Ishikawa (cell line): Measurements from ENCODE around the gene RCE1.

Source experiments
- CEBPB ChIP-seq: IDR thresholded peaks from 2 replicates; pipeline ENCODE4 v1.6.1; 2012
- CREB1 ChIP-seq: IDR thresholded peaks from 2 replicates; pipeline ENCODE4 v1.6.1; 2012; ENCODE audit warnings: low read depth
- EGR1 ChIP-seq: IDR thresholded peaks from 2 replicates; pipeline ENCODE4 v1.6.1; 2012
- EP300 ChIP-seq: IDR thresholded peaks from 2 replicates; pipeline ENCODE4 v1.6.1; 2012; ENCODE audit warnings: borderline replicate concordance
- FOXM1 ChIP-seq: IDR thresholded peaks from 2 replicates; pipeline ENCODE4 v1.6.1; 2012; ENCODE audit warnings: low read depth, borderline replicate concordance
- NFIC ChIP-seq: IDR thresholded peaks from 2 replicates; pipeline ENCODE4 v1.6.1; 2012
- RAD21 ChIP-seq: IDR thresholded peaks from 2 replicates; pipeline ENCODE4 v1.6.1; 2012; ENCODE audit warnings: low read depth
- TAF1 ChIP-seq: IDR thresholded peaks from 2 replicates; pipeline ENCODE4 v1.6.1; 2012; ENCODE audit warnings: low read depth, mild to moderate bottlenecking
- TCF12 ChIP-seq: IDR thresholded peaks from 2 replicates; pipeline ENCODE4 v1.6.1; 2012; ENCODE audit warnings: low read depth
- TEAD4 ChIP-seq: IDR thresholded peaks from 2 replicates; pipeline ENCODE4 v1.6.1; 2012
- USF1 ChIP-seq: IDR thresholded peaks from 2 replicates; pipeline ENCODE4 v1.6.1; 2012
- YY1 ChIP-seq: IDR thresholded peaks from 2 replicates; pipeline ENCODE4 v1.6.1; 2012; ENCODE audit warnings: low read depth
- ZBTB7A ChIP-seq: IDR thresholded peaks from 2 replicates; pipeline ENCODE4 v1.6.1; 2012; ENCODE audit warnings: low read depth
- TF ChIP-seq, protein P1 (sequence below): IDR thresholded peaks from 2 replicates; pipeline ENCODE4 v1.6.1; 2012; ENCODE audit warnings: low read depth, mild to moderate bottlenecking
- TF ChIP-seq, protein P2 (sequence below): IDR thresholded peaks from 2 replicates; pipeline ENCODE4 v1.6.1; 2012

The RCE1 gene

DNA sequence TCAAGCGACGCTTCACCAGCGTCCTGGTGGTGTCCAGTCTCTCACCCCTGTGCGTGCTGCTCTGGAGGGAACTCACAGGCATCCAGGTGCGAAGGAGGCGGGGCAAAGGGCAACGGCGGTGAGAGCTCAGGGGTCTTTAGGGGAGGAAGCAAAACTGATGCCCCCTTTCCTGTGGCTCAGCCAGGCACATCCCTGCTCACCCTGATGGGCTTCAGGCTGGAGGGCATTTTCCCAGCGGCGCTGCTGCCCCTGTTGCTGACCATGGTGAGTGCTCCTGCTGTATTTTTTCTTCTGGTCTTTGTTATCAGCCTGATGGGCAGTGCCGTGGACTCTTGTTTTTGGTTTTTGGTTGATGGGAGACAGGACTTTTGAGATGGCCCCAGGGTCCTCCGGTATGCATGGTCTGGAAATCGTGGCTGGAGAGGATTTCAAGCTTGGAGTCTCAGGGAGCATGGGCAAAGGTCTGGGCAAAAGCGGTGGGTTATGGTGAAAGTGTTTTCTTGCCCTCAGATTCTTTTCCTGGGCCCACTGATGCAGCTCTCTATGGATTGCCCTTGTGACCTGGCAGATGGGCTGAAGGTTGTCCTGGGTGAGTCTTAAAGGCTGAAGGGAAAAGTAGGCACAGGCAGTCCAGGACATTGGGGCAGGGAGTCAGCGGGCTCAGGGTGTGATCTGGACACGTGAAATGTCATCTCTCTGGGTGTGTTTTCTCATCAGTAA is 695 bp downstream of the RCE1 start:
- TF ChIP-seq ZBTB7A (no peak), RAD21 (no peak), USF1 (no peak), NFIC (no peak), TEAD4 (no peak), YY1 (no peak), CEBPB (no peak)

DNA sequence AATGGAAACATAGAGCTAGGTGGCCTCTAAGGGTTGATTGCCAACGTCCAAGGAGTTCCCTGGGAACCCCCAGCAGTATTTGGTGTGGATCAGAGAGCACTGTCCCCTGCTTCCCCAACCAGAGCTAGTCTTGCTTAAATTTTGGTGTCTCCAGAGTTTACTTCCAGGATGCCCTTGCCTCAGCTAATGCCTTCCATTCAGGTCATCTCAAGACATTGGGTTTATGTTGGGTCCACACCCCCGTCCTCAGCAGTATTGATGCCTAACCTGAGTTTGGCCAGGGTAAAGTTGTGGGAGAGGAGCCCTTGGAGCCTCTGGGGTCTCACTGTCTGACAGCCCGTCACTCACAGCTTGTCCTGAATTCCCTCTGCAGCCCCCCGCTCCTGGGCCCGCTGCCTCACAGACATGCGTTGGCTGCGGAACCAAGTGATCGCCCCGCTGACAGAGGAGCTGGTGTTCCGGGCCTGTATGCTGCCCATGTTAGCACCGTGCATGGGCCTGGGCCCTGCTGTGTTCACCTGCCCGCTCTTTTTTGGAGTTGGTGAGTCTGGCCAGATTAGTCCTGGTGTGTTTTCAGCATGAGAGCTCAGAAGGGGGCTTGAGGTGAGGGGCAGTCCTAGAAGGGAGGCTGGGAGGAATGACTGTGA is 1.4 kb downstream of the RCE1 start:
- TF ChIP-seq TCF12: no peak
- TF ChIP-seq EGR1: no peak
- TF ChIP-seq TAF1: no peak
- TF ChIP-seq CEBPB: no peak
- no peak for TF ChIP-seq ZBTB7A
- TF ChIP-seq NFIC: no peak
- TF ChIP-seq YY1: no peak
- TF ChIP-seq, protein P1, sequence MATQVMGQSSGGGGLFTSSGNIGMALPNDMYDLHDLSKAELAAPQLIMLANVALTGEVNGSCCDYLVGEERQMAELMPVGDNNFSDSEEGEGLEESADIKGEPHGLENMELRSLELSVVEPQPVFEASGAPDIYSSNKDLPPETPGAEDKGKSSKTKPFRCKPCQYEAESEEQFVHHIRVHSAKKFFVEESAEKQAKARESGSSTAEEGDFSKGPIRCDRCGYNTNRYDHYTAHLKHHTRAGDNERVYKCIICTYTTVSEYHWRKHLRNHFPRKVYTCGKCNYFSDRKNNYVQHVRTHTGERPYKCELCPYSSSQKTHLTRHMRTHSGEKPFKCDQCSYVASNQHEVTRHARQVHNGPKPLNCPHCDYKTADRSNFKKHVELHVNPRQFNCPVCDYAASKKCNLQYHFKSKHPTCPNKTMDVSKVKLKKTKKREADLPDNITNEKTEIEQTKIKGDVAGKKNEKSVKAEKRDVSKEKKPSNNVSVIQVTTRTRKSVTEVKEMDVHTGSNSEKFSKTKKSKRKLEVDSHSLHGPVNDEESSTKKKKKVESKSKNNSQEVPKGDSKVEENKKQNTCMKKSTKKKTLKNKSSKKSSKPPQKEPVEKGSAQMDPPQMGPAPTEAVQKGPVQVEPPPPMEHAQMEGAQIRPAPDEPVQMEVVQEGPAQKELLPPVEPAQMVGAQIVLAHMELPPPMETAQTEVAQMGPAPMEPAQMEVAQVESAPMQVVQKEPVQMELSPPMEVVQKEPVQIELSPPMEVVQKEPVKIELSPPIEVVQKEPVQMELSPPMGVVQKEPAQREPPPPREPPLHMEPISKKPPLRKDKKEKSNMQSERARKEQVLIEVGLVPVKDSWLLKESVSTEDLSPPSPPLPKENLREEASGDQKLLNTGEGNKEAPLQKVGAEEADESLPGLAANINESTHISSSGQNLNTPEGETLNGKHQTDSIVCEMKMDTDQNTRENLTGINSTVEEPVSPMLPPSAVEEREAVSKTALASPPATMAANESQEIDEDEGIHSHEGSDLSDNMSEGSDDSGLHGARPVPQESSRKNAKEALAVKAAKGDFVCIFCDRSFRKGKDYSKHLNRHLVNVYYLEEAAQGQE: no peak
- TF ChIP-seq FOXM1: no peak
- TF ChIP-seq RAD21: no peak
- no peak for TF ChIP-seq TEAD4
- TF ChIP-seq, protein P2, sequence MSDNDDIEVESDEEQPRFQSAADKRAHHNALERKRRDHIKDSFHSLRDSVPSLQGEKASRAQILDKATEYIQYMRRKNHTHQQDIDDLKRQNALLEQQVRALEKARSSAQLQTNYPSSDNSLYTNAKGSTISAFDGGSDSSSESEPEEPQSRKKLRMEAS: no peak
- no peak for TF ChIP-seq USF1
- TF ChIP-seq CREB1: no peak

- TF ChIP-seq RAD21 (no peak), CEBPB (no peak), USF1 (no peak), TAF1 (no peak), CREB1 (no peak), EGR1 (no peak), EP300 (no peak), NFIC (no peak), TCF12 (no peak), YY1 (no peak), TEAD4 (no peak)
- TF ChIP-seq, protein P1: no peak
Observed at GRCh38 chr11:66845143-66845875, 2.1 kb downstream of the RCE1 start.

DNA sequence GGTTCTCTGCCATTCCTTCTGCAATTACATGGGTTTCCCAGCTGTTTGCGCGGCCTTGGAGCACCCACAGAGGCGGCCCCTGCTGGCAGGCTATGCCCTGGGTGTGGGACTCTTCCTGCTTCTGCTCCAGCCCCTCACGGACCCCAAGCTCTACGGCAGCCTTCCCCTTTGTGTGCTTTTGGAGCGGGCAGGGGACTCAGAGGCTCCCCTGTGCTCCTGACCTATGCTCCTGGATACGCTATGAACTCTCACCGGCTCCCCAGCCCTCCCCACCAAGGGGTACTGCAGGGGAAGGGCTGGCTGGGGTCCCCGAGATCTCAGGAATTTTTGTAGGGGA is 2.6 kb downstream of the RCE1 start:
- TF ChIP-seq TEAD4: no peak
- TF ChIP-seq CEBPB: no peak
- no peak for TF ChIP-seq EGR1
- no peak for TF ChIP-seq CREB1
- TF ChIP-seq TCF12: no peak
- TF ChIP-seq EP300: no peak
- TF ChIP-seq YY1: no peak
- TF ChIP-seq, protein P1: no peak
- no peak for TF ChIP-seq TAF1
- no peak for TF ChIP-seq ZBTB7A
